ENCODE results near the gene MBP. TPM values are rescaled to one million over a fixed set of nuclear protein-coding genes. Genes with fewer than 3 reads are reported as not detected.
A peak's percentile ranks its signal among the peaks of the same experiment; 100 is the strongest.

Gene MBP
- total and polyA plus RNA-seq, 2 experiments from 2014 or later: 18.4 to 22.9 TPM

GRCh38 chr18:77134611-77135010, 2.0 kb upstream of the MBP start:
- no peak for TF ChIP-seq ZNF331 (CRISPR knock-in tag; IDR thresholded peaks at IDR 0.05; ENCODE audit: low read depth)
- Histone ChIP-seq H2AFZ (no peak overlapping the region), H3K4me3 (no peak overlapping the region), H3K27ac (ENCODE audit: low read depth) (no peak overlapping the region), H3K4me1 (ENCODE audit: insufficient read depth) (no peaks in the 10 kb centered on the region), H3K27me3 (ENCODE audit: insufficient read depth) (peaks cover 41% of the 10 kb centered on the region), H3K9me2 (ENCODE audit: insufficient read depth) (no peaks in the 10 kb centered on the region), H3K79me2 (replicated peaks; ENCODE audit: insufficient read depth) (peaks cover 11% of the 10 kb centered on the region), H3K36me3 (ENCODE audit: insufficient read depth) (no peaks in the 10 kb centered on the region), H3F3A (replicated peaks; ENCODE audit: low read depth) (peaks cover 5% of the 10 kb centered on the region; the same call in 1 of the 2 replicates), H3K4me2 (no peak overlapping the region), H4K20me1 (replicated peaks; ENCODE audit: insufficient read depth) (peaks cover 12% of the 10 kb centered on the region; the same call in 1 of the 2 replicates)
- DNase-seq (ENCODE audit: low spot score): no peak
- peaks cover 39% of the 10 kb centered on the region for H3K27me3 Mint-ChIP-seq (ENCODE audit: insufficient read depth, low read depth, poor library complexity)
- ATAC-seq: no peak
- no peaks in the 10 kb centered on the region; the same call in 2 of the 3 replicates for H3K9me3 Mint-ChIP-seq
- peaks cover 19% of the 10 kb centered on the region for H3K4me1 Mint-ChIP-seq
- no peak overlapping the region for H3K27ac Mint-ChIP-seq
- peaks cover 8% of the 10 kb centered on the region; the same call in 2 of the 3 replicates for H3K36me3 Mint-ChIP-seq (ENCODE audit: low read depth)
- no peak overlapping the region for H3K4me3 Mint-ChIP-seq

GRCh38 chr18:77133835-77134496, 1.4 kb upstream of the MBP start:
- Mint-ChIP-seq H3K27me3 (ENCODE audit: insufficient read depth, low read depth, poor library complexity) (peaks cover 37% of the 10 kb centered on the region), H3K4me3 (peak overlapping the region; percentile 71), H3K27ac (no peak overlapping the region), H3K9me3 (no peaks in the 10 kb centered on the region; the same call in 2 of the 3 replicates), H3K4me1 (peaks cover 19% of the 10 kb centered on the region), H3K36me3 (ENCODE audit: low read depth) (peaks cover 10% of the 10 kb centered on the region; the same call in 2 of the 3 replicates)
- Histone ChIP-seq H3K27me3 (ENCODE audit: insufficient read depth) (peaks cover 41% of the 10 kb centered on the region), H3F3A (replicated peaks; ENCODE audit: low read depth) (peaks cover 5% of the 10 kb centered on the region; the same call in 1 of the 2 replicates), H2AFZ (peak overlapping the region; percentile 94), H3K36me3 (ENCODE audit: insufficient read depth) (no peaks in the 10 kb centered on the region), H3K4me1 (ENCODE audit: insufficient read depth) (no peaks in the 10 kb centered on the region), H4K20me1 (replicated peaks; ENCODE audit: insufficient read depth) (peaks cover 15% of the 10 kb centered on the region; the same call in 1 of the 2 replicates), H3K79me2 (replicated peaks; ENCODE audit: insufficient read depth) (peaks cover 18% of the 10 kb centered on the region), H3K9me2 (ENCODE audit: insufficient read depth) (no peaks in the 10 kb centered on the region), H3K27ac (ENCODE audit: low read depth) (no peak overlapping the region), H3K4me3 (peak overlapping the region; percentile 78), H3K4me2 (peak overlapping the region; percentile 87)
- ATAC-seq: no peak
- DNase-seq (ENCODE audit: low spot score): no peak
- TF ChIP-seq ZNF462 (CRISPR knock-in tag; IDR thresholded peaks at IDR 0.05) (no peak), NANOG (IDR thresholded peaks at IDR 0.05; ENCODE audit: borderline replicate concordance) (no peak), CREB1 (CRISPR knock-in tag; IDR thresholded peaks at IDR 0.05; ENCODE audit: low read depth) (no peak), CTCF (conservative IDR thresholded peaks at IDR 0.05; ENCODE audit: low read depth in 2 of 2) (peak in 1 of 2 experiments; percentile 33; a peak in 2 of 4 replicates)

All from GM23338 (cell line).